DMS 273 treated with DMSO at 0.1 percent for 48 hours (cell line): Measurements from ENCODE around the gene HERC4.
A peak's percentile ranks its signal among the peaks of the same experiment; 100 is the strongest.
"Not testable (repeated sequence)": the region's sequence is repeated elsewhere in the genome, so short reads cannot be mapped to it uniquely, and the experiment has no call there.

Experiments used
- DNase-seq: peaks from one replicate; lab custom pipeline; 2025; lab: John Stamatoyannopoulos, UW

The HERC4 gene

GRCh38 chr10:67969875-67970274 lies 105.2 kb downstream of the HERC4 start:
- DNase-seq: no peak

- DNase-seq: not testable (repeated sequence)
These were observed 109.0 kb downstream of the HERC4 start for GRCh38 chr10:67966035-67966434.

GRCh38 chr10:67965456-67965855 lies 109.6 kb downstream of the HERC4 start:
- DNase-seq: no peak

GRCh38 chr10:67959839-67960476 lies 115.1 kb downstream of the HERC4 start:
- DNase-seq: no peak

GRCh38 chr10:67955614-67956013 lies 119.5 kb downstream of the HERC4 start:
- DNase-seq: no peak

GRCh38 chr10:67943917-67944316 lies 131.2 kb downstream of the HERC4 start:
- no peak for DNase-seq

GRCh38 chr10:67936416-67936815 lies 138.7 kb downstream of the HERC4 start:
- no peak for DNase-seq

- no peak for DNase-seq
These were observed 139.9 kb downstream of the HERC4 start for GRCh38 chr10:67935223-67935622.

GRCh38 chr10:67934336-67934735 lies 140.7 kb downstream of the HERC4 start:
- DNase-seq: no peak

GRCh38 chr10:67933199-67933598 lies 141.9 kb downstream of the HERC4 start:
- no peak for DNase-seq

GRCh38 chr10:67926951-67927350 lies 148.1 kb downstream of the HERC4 start:
- no peak for DNase-seq

- no peak for DNase-seq
These were observed 149.6 kb downstream of the HERC4 start for GRCh38 chr10:67925449-67926005.

- no peak for DNase-seq
These were observed 150.9 kb downstream of the HERC4 start for GRCh38 chr10:67924136-67924535.

GRCh38 chr10:67923551-67923950 lies 151.5 kb downstream of the HERC4 start:
- no peak for DNase-seq

GRCh38 chr10:67921065-67921464 lies 154.0 kb downstream of the HERC4 start:
- no peak for DNase-seq

GRCh38 chr10:67917679-67918078 lies 157.4 kb downstream of the HERC4 start:
- DNase-seq: no peak

GRCh38 chr10:67917169-67917568 lies 157.9 kb downstream of the HERC4 start:
- no peak for DNase-seq

GRCh38 chr10:67914777-67915340 lies 160.2 kb downstream of the HERC4 start:
- DNase-seq: no peak

- no peak for DNase-seq
These were observed 162.6 kb downstream of the HERC4 start for GRCh38 chr10:67912331-67912946.

- DNase-seq: no peak
These were observed 171.5 kb downstream of the HERC4 start for GRCh38 chr10:67903581-67903980.

- no peak for DNase-seq
These were observed 181.4 kb downstream of the HERC4 start for GRCh38 chr10:67893637-67894036.

- peak; percentile 22 for DNase-seq
These were observed 190.0 kb downstream of the HERC4 start for GRCh38 chr10:67884842-67885670.
